NT2/D1 (cell line): ENCODE results near the gene ANKRD24.

Experiments
- SUZ12 ChIP-seq: IDR thresholded peaks from 2 replicates; pipeline ENCODE4 v1.6.1; 2011; ENCODE audit not compliant: insufficient read length, insufficient read depth; ENCODE audit errors: extremely low read depth
- ZNF274 ChIP-seq: IDR thresholded peaks from 2 replicates; pipeline ENCODE4 v1.6.1; 2011; ENCODE audit warnings: mild to moderate bottlenecking, low read depth, low read length

- TF ChIP-seq ZNF274, result no peak
- TF ChIP-seq SUZ12, result no peak
Measured at GRCh38 chr19:4229179-4229931, 46.9 kb downstream of the ANKRD24 start, which contains the start of gene EBI3.
